ENCODE data around the gene RPS27. TPM values are rescaled to one million over a fixed set of nuclear protein-coding genes. Genes with fewer than 3 reads are reported as not detected.

The RPS27 gene
- total and polyA plus RNA-seq, 2 of the 13 experiments (the other 11 are each of a cell fraction or from before 2014, with no cell fraction given): 3,737 to 9,964 TPM

DNA sequence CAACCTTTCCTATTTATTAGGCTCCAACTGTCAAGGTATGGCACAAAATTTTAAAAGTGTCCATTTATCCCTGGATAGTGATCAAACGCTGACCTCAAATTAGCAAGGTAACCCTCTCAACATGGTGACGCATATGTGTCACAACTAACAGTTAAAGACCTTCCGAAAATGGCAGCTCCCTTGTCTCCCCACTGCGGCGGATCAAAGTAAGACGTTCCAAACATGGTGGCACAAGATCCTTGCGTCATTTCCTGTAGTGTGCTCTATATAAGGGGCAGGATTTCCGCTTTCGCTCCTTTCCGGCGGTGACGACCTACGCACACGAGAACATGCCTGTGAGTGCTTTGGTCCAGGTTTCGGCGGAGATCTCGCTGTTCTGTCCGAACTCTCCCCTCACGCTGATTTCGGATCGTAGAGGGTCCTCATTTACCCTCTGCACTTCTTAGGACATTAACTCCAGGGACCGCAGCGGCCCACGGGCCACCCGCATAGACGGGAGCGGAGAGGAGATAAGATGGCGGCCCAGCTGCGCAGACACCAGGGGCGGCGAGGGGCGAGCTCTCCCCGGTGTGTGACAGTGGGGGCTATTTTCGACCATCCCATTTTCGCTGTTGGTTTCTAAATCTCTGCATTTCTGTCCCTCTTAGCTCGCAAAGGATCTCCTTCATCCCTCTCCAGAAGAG lies at the start of gene RPS27 (continued):
- TF ChIP-seq, protein P1, sequence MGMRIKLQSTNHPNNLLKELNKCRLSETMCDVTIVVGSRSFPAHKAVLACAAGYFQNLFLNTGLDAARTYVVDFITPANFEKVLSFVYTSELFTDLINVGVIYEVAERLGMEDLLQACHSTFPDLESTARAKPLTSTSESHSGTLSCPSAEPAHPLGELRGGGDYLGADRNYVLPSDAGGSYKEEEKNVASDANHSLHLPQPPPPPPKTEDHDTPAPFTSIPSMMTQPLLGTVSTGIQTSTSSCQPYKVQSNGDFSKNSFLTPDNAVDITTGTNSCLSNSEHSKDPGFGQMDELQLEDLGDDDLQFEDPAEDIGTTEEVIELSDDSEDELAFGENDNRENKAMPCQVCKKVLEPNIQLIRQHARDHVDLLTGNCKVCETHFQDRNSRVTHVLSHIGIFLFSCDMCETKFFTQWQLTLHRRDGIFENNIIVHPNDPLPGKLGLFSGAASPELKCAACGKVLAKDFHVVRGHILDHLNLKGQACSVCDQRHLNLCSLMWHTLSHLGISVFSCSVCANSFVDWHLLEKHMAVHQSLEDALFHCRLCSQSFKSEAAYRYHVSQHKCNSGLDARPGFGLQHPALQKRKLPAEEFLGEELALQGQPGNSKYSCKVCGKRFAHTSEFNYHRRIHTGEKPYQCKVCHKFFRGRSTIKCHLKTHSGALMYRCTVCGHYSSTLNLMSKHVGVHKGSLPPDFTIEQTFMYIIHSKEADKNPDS (CRISPR knock-in tag; IDR thresholded peaks at IDR 0.05): no peak
- TF ChIP-seq ZNF501 (CRISPR knock-in tag; IDR thresholded peaks at IDR 0.05): no peak; the same call in none of the 2 replicates
- TF ChIP-seq, protein P2, sequence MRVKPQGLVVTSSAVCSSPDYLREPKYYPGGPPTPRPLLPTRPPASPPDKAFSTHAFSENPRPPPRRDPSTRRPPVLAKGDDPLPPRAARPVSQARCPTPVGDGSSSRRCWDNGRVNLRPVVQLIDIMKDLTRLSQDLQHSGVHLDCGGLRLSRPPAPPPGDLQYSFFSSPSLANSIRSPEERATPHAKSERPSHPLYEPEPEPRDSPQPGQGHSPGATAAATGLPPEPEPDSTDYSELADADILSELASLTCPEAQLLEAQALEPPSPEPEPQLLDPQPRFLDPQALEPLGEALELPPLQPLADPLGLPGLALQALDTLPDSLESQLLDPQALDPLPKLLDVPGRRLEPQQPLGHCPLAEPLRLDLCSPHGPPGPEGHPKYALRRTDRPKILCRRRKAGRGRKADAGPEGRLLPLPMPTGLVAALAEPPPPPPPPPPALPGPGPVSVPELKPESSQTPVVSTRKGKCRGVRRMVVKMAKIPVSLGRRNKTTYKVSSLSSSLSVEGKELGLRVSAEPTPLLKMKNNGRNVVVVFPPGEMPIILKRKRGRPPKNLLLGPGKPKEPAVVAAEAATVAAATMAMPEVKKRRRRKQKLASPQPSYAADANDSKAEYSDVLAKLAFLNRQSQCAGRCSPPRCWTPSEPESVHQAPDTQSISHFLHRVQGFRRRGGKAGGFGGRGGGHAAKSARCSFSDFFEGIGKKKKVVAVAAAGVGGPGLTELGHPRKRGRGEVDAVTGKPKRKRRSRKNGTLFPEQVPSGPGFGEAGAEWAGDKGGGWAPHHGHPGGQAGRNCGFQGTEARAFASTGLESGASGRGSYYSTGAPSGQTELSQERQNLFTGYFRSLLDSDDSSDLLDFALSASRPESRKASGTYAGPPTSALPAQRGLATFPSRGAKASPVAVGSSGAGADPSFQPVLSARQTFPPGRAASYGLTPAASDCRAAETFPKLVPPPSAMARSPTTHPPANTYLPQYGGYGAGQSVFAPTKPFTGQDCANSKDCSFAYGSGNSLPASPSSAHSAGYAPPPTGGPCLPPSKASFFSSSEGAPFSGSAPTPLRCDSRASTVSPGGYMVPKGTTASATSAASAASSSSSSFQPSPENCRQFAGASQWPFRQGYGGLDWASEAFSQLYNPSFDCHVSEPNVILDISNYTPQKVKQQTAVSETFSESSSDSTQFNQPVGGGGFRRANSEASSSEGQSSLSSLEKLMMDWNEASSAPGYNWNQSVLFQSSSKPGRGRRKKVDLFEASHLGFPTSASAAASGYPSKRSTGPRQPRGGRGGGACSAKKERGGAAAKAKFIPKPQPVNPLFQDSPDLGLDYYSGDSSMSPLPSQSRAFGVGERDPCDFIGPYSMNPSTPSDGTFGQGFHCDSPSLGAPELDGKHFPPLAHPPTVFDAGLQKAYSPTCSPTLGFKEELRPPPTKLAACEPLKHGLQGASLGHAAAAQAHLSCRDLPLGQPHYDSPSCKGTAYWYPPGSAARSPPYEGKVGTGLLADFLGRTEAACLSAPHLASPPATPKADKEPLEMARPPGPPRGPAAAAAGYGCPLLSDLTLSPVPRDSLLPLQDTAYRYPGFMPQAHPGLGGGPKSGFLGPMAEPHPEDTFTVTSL (CRISPR knock-in tag; IDR thresholded peaks at IDR 0.05; ENCODE audit: borderline replicate concordance): no peak
- peak; percentile 74; the same call in 1 of the 2 replicates for TF ChIP-seq MEIS2 (CRISPR knock-in tag; IDR thresholded peaks at IDR 0.05)
- no peak for TF ChIP-seq SMARCE1 (IDR thresholded peaks at IDR 0.05; ENCODE audit: borderline replicate concordance)
- TF ChIP-seq SRF (IDR thresholded peaks at IDR 0.05; ENCODE audit: low read depth, low read length): peak; percentile 74; the same call in 1 of the 2 replicates
- TF ChIP-seq ZNF326 (CRISPR knock-in tag; IDR thresholded peaks at IDR 0.05; ENCODE audit: borderline replicate concordance): no peak
- peak; percentile 52; the same call in 1 of the 2 replicates for TF ChIP-seq FOXJ3 (CRISPR knock-in tag; IDR thresholded peaks at IDR 0.05; ENCODE audit: borderline replicate concordance)
- TF ChIP-seq FIP1L1 (IDR thresholded peaks at IDR 0.05; ENCODE audit: borderline replicate concordance, insufficient read depth, low read depth, low read length): peak; percentile 71; the same call in 1 of the 2 replicates
- TF ChIP-seq, protein P3, sequence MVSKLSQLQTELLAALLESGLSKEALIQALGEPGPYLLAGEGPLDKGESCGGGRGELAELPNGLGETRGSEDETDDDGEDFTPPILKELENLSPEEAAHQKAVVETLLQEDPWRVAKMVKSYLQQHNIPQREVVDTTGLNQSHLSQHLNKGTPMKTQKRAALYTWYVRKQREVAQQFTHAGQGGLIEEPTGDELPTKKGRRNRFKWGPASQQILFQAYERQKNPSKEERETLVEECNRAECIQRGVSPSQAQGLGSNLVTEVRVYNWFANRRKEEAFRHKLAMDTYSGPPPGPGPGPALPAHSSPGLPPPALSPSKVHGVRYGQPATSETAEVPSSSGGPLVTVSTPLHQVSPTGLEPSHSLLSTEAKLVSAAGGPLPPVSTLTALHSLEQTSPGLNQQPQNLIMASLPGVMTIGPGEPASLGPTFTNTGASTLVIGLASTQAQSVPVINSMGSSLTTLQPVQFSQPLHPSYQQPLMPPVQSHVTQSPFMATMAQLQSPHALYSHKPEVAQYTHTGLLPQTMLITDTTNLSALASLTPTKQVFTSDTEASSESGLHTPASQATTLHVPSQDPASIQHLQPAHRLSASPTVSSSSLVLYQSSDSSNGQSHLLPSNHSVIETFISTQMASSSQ (IDR thresholded peaks at IDR 0.05; ENCODE audit: low read depth): 0 out of 2 replicates have a peak, but pooled peaks have one; percentile 34
- TF ChIP-seq, protein P3 (CRISPR knock-in tag; IDR thresholded peaks at IDR 0.05; ENCODE audit: borderline replicate concordance): peak; percentile 73; the same call in 1 of the 2 replicates
- TF ChIP-seq JUNB (CRISPR knock-in tag; IDR thresholded peaks at IDR 0.05; ENCODE audit: borderline replicate concordance): no peak
- TF ChIP-seq, protein P4, sequence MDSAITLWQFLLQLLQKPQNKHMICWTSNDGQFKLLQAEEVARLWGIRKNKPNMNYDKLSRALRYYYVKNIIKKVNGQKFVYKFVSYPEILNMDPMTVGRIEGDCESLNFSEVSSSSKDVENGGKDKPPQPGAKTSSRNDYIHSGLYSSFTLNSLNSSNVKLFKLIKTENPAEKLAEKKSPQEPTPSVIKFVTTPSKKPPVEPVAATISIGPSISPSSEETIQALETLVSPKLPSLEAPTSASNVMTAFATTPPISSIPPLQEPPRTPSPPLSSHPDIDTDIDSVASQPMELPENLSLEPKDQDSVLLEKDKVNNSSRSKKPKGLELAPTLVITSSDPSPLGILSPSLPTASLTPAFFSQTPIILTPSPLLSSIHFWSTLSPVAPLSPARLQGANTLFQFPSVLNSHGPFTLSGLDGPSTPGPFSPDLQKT (CRISPR knock-in tag; IDR thresholded peaks at IDR 0.05; ENCODE audit: borderline replicate concordance): no peak
- TF ChIP-seq ZNF564 (CRISPR knock-in tag; IDR thresholded peaks at IDR 0.05): no peak
